K562 (cell line): ENCODE measurements around the gene LRRC4. TPM values are rescaled to one million over a fixed set of nuclear protein-coding genes. Genes with fewer than 3 reads are reported as not detected.

Source experiments
- BCOR ChIP-seq: fragments of 450-650 bp; IDR thresholded peaks from 2 replicates; pipeline ENCODE4 v1.6.1; 2016
- BRD9 ChIP-seq: fragments of 450-650 bp; IDR thresholded peaks from 2 replicates; pipeline ENCODE4 v1.6.1; 2018; ENCODE audit warnings: low read depth; ENCODE audit not compliant: partially characterized antibody
- EP300 ChIP-seq: IDR thresholded peaks from 2 replicates; pipeline ENCODE4 v1.6.1; 2012; ENCODE audit warnings: low read length, improper control_type of control experiment
- ESRRB ChIP-seq: fragments of 250-450 bp; sonication (Bioruptor Pico); IDR thresholded peaks from 2 replicates; pipeline ENCODE4 v1.5.0; 2020; ENCODE audit warnings: mild to moderate bottlenecking, moderate library complexity, borderline replicate concordance
- FOS ChIP-seq: IDR thresholded peaks from 3 replicates; pipeline ENCODE4 v1.6.1; 2011; ENCODE audit not compliant: insufficient read length; ENCODE audit errors: extremely low read depth
- HINFP ChIP-seq: fragments of 450-650 bp; conservative IDR thresholded peaks from 2 replicates; pipeline ENCODE4 v1.6.1; 2016; ENCODE audit warnings: missing genetic modification characterization, low read depth, mild to moderate bottlenecking, control low read depth, missing compliant biosample characterization
- MAFF ChIP-seq: IDR thresholded peaks from 2 replicates; pipeline ENCODE4 v1.6.1; 2012; ENCODE audit warnings: low read length, improper control_type of control experiment
- MITF ChIP-seq: IDR thresholded peaks from 2 replicates; pipeline ENCODE4 v1.6.1; 2014; ENCODE audit warnings: antibody characterized with exemption
- MLX ChIP-seq, 2 experiments: fragments of 450-650 bp in 1 of 2; sonication (generic) in 1 of 2; formaldehyde crosslinking; conservative IDR thresholded peaks; 2 replicates each; pipeline versions ENCODE4 v1.4.0 to v1.8.1; 2020 to 2022; ENCODE audit warnings: mild to moderate bottlenecking in 1 of 2, missing genetic modification reagents in 1 of 2
- PML ChIP-seq: IDR thresholded peaks from 2 replicates; pipeline ENCODE4 v1.6.1; 2012; ENCODE audit warnings: low read length, inconsistent platforms
- WHSC1 ChIP-seq: IDR thresholded peaks from one replicate; pipeline ENCODE4 v1.6.1; 2012; ENCODE audit warnings: low read length, control low read depth, inconsistent platforms
- ZKSCAN8 ChIP-seq: fragments of 200-800 bp; sonication (Bioruptor generic); IDR thresholded peaks from 2 replicates; pipeline ENCODE4 v1.6.1; 2016; ENCODE audit warnings: missing genetic modification characterization, missing compliant biosample characterization
- ZNF57 ChIP-seq: fragments of 450-650 bp; formaldehyde crosslinking; IDR thresholded peaks from 2 replicates; pipeline ENCODE4 v1.4.0; 2020; ENCODE audit warnings: mild to moderate bottlenecking, moderate library complexity
- polyA plus RNA-seq, 8 experiments: library from polyadenylated mRNA; depleted of rRNA in 4 of 8; stranded (reverse) in 5 of 8; unstranded in 3 of 8; fragments of >200 nt; fragmentation: Nextera tagmentation in 2 of 8; fragmentation: Illumina TruSeq in 1 of 8; extraction: Ambion mirVana in 2 of 8; extraction: Trizol in 1 of 8; gene quantifications; 2 replicates each; pipeline versions ENCODE4 v1.2.1 to v1.2.3, GENCODE V29; 2011 to 2014; ENCODE audit warnings: inconsistent platforms in 1 of 8, missing spikeins in 1 of 8
- total RNA-seq, 7 experiments: library from RNA; depleted of rRNA in 6 of 7; stranded (reverse); fragments of >200 nt in 6 of 7; fragmentation: Illumina TruSeq in 2 of 7; extraction: Trizol in 2 of 7; gene quantifications; 2 replicates each; pipeline versions ENCODE4 v1.2.1 to v1.2.3, GENCODE V29; 2011 to 2021; ENCODE audit warnings: low replicate concordance in 1 of 7
- TF ChIP-seq, protein P1 (sequence below): sonication (generic); formaldehyde crosslinking; IDR thresholded peaks from 2 replicates; pipeline ENCODE4 v1.8.0; 2022; ENCODE audit warnings: mild to moderate bottlenecking, missing genetic modification reagents, borderline replicate concordance
- TF ChIP-seq, protein P2 (sequence below), 2 experiments: fragments of 450-650 bp; IDR thresholded peaks; 2 replicates each; pipeline ENCODE4 v1.6.1; 2018; ENCODE audit warnings: mild to moderate bottlenecking in 2 of 2, low read depth in 1 of 2; ENCODE audit not compliant: partially characterized antibody in 2 of 2
- TF ChIP-seq, protein P3 (sequence below): fragments of 250-450 bp; sonication (Bioruptor Pico); IDR thresholded peaks from 2 replicates; pipeline ENCODE4 v1.8.0; 2022; ENCODE audit warnings: inconsistent platforms, mild to moderate bottlenecking, moderate library complexity, borderline replicate concordance

The LRRC4 gene
- total and polyA plus RNA-seq, 9 of the 15 experiments (the other 6 are each of a cell fraction or from before 2014, with no cell fraction given): 0.04 to 0.11 TPM; not detected in 7

DNA sequence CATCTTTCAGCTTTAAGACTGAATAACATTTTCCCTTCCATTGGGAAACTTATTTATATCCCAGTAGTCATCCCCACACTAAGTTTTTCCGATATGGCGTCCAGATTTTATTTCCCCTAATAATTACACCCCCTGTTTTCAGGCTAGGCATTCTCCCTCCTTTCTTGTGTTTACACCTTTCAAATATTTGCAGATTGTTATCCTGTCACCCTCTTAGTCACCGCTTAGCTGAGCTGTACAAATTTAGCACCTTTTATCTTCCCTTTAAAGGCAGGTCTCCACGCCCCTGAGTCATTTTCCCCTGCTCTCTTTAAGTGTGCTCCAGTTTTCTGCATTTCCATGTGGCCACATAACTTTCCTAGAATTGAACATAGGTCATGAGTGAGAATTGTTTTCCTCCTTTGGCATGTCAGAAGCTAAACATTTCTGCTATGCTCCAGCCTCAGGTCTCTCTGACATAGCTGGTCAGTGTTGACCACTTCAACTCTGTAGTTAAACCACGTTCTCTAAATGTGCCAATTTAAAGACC, 47.4 kb downstream of the LRRC4 start (continued):
- TF ChIP-seq EP300 (0 out of 2 replicates have a peak, but pooled peaks have one; percentile 33), MLX (CRISPR knock-in tag; conservative IDR thresholded peaks at IDR 0.05) (no peak), BRD9 (peak; percentile 46), HINFP (tag) (no peak), MAFF (peak; percentile 28), ZNF57 (CRISPR knock-in tag) (no peak), FOS (no peak), ZKSCAN8 (CRISPR knock-in tag) (no peak), WHSC1 (no peak), MITF (no peak), ESRRB (CRISPR knock-in tag) (no peak), PML (0 out of 2 replicates have a peak, but pooled peaks have one; percentile 34), BCOR (no peak)
- TF ChIP-seq, protein P1, sequence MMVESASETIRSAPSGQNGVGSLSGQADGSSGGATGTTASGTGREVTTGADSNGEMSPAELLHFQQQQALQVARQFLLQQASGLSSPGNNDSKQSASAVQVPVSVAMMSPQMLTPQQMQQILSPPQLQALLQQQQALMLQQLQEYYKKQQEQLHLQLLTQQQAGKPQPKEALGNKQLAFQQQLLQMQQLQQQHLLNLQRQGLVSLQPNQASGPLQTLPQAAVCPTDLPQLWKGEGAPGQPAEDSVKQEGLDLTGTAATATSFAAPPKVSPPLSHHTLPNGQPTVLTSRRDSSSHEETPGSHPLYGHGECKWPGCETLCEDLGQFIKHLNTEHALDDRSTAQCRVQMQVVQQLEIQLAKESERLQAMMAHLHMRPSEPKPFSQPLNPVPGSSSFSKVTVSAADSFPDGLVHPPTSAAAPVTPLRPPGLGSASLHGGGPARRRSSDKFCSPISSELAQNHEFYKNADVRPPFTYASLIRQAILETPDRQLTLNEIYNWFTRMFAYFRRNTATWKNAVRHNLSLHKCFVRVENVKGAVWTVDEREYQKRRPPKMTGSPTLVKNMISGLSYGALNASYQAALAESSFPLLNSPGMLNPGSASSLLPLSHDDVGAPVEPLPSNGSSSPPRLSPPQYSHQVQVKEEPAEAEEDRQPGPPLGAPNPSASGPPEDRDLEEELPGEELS (CRISPR knock-in tag): no peak
- TF ChIP-seq, protein P2, sequence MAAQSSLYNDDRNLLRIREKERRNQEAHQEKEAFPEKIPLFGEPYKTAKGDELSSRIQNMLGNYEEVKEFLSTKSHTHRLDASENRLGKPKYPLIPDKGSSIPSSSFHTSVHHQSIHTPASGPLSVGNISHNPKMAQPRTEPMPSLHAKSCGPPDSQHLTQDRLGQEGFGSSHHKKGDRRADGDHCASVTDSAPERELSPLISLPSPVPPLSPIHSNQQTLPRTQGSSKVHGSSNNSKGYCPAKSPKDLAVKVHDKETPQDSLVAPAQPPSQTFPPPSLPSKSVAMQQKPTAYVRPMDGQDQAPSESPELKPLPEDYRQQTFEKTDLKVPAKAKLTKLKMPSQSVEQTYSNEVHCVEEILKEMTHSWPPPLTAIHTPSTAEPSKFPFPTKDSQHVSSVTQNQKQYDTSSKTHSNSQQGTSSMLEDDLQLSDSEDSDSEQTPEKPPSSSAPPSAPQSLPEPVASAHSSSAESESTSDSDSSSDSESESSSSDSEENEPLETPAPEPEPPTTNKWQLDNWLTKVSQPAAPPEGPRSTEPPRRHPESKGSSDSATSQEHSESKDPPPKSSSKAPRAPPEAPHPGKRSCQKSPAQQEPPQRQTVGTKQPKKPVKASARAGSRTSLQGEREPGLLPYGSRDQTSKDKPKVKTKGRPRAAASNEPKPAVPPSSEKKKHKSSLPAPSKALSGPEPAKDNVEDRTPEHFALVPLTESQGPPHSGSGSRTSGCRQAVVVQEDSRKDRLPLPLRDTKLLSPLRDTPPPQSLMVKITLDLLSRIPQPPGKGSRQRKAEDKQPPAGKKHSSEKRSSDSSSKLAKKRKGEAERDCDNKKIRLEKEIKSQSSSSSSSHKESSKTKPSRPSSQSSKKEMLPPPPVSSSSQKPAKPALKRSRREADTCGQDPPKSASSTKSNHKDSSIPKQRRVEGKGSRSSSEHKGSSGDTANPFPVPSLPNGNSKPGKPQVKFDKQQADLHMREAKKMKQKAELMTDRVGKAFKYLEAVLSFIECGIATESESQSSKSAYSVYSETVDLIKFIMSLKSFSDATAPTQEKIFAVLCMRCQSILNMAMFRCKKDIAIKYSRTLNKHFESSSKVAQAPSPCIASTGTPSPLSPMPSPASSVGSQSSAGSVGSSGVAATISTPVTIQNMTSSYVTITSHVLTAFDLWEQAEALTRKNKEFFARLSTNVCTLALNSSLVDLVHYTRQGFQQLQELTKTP (IDR thresholded peaks at IDR 0.05; ENCODE audit: low read depth in 1 of 2, partially characterized antibody in 2 of 2): no peak
- TF ChIP-seq, protein P3, sequence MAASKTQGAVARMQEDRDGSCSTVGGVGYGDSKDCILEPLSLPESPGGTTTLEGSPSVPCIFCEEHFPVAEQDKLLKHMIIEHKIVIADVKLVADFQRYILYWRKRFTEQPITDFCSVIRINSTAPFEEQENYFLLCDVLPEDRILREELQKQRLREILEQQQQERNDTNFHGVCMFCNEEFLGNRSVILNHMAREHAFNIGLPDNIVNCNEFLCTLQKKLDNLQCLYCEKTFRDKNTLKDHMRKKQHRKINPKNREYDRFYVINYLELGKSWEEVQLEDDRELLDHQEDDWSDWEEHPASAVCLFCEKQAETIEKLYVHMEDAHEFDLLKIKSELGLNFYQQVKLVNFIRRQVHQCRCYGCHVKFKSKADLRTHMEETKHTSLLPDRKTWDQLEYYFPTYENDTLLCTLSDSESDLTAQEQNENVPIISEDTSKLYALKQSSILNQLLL (CRISPR knock-in tag): no peak
